AG08396 (cell line): ENCODE results near the gene ZNF646.

Experiments
- DNase-seq: peaks from one replicate; pipeline ENCODE4 v3.0.0; 2012; ENCODE audit warnings: low spot score, mixed read lengths

Gene ZNF646, protein sequence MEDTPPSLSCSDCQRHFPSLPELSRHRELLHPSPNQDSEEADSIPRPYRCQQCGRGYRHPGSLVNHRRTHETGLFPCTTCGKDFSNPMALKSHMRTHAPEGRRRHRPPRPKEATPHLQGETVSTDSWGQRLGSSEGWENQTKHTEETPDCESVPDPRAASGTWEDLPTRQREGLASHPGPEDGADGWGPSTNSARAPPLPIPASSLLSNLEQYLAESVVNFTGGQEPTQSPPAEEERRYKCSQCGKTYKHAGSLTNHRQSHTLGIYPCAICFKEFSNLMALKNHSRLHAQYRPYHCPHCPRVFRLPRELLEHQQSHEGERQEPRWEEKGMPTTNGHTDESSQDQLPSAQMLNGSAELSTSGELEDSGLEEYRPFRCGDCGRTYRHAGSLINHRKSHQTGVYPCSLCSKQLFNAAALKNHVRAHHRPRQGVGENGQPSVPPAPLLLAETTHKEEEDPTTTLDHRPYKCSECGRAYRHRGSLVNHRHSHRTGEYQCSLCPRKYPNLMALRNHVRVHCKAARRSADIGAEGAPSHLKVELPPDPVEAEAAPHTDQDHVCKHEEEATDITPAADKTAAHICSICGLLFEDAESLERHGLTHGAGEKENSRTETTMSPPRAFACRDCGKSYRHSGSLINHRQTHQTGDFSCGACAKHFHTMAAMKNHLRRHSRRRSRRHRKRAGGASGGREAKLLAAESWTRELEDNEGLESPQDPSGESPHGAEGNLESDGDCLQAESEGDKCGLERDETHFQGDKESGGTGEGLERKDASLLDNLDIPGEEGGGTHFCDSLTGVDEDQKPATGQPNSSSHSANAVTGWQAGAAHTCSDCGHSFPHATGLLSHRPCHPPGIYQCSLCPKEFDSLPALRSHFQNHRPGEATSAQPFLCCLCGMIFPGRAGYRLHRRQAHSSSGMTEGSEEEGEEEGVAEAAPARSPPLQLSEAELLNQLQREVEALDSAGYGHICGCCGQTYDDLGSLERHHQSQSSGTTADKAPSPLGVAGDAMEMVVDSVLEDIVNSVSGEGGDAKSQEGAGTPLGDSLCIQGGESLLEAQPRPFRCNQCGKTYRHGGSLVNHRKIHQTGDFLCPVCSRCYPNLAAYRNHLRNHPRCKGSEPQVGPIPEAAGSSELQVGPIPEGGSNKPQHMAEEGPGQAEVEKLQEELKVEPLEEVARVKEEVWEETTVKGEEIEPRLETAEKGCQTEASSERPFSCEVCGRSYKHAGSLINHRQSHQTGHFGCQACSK (N-terminal part only)

GRCh38 chr16:31073970-31074813 is at the start of gene ZNF646, which contains the start of gene ZNF668:
Gene ZNF646 (plus strand): TSS chr16:31074422. CDS start chr16:31076325, 1,903 bp downstream.
Gene ZNF668 (minus strand): TSS chr16:31074240. CDS start chr16:31064459, 9,781 bp downstream.
- peak; percentile 97 for DNase-seq

- no peak for DNase-seq
These were observed 48.9 kb upstream of the ZNF646 start for GRCh38 chr16:31025339-31025738.

GRCh38 chr16:31029272-31029671 is 45.0 kb upstream of the ZNF646 start:
- no peak for DNase-seq

DNA sequence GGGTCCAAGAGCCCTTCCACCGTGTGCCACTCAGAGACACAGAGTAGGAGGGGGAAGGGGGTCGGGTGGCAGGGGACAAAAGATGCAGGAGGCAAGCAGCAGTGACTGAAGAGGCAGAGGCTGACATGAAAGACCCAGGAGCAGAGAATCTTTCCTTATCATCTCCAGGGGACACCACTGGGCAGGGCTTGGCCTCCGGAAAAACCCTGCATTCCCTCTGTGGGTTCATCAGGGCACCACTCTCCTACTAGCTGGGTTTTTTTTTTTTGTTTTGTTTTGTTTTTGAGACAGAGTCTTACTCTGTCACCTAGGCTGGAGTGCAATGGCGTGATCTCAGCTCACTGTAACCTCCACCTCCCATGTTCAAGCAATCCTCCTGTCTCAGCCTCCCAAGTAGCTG is 42.9 kb upstream of the ZNF646 start:
- DNase-seq, result no peak

GRCh38 chr16:31032736-31033708 is 41.2 kb upstream of the ZNF646 start, which contains the start of gene STX4:
Gene STX4 (plus strand): TSS chr16:31033558. CDS start chr16:31033806, 248 bp downstream.
- DNase-seq, result peak; percentile 95

- peak; percentile 98 for DNase-seq
These were observed 40.3 kb upstream of the ZNF646 start for GRCh38 chr16:31033709-31034492.

GRCh38 chr16:31036691-31037090 is 37.5 kb upstream of the ZNF646 start:
- no peak for DNase-seq

DNA sequence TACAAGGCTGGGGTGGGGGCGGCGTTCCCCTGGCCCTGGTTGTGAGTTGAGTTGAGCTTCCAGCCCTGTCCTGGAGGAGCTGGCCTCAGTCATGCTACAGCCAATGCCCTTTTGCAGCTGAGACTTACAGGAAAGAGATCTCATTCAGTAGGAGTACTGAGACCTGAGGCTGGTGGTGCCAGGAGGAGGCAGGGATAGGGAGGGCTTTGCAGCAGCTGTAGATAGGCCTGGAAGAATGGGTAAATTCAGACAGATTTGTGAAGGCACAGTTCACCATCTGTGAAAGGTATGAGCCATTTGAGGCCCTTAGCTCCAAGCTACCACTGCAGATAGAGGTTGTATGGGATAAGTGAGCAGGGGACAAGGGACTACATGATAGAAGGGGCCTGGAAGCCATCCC is 35.2 kb upstream of the ZNF646 start:
- DNase-seq, result no peak

- DNase-seq, result no peak
These were observed 31.4 kb upstream of the ZNF646 start for GRCh38 chr16:31042866-31043265.

DNA sequence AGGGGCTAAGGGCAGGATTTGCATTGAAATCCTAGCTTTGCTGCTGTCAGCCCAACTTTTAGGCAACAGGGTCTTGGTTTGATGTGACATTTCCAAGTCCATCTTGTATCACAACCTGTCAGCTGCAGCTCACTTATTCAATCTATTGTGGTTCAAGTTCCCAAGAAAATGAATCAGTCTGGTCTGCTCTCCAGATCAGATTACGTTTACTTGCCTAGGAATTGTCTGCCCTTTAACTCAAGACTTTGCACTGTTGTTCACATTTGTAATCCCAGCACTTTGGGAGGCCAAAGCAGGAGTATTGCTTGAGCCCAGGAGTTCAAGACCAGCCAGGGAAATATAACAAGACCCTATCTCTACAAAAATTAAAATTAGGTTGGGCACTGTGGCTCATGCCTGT is 30.9 kb upstream of the ZNF646 start:
- no peak for DNase-seq

DNA sequence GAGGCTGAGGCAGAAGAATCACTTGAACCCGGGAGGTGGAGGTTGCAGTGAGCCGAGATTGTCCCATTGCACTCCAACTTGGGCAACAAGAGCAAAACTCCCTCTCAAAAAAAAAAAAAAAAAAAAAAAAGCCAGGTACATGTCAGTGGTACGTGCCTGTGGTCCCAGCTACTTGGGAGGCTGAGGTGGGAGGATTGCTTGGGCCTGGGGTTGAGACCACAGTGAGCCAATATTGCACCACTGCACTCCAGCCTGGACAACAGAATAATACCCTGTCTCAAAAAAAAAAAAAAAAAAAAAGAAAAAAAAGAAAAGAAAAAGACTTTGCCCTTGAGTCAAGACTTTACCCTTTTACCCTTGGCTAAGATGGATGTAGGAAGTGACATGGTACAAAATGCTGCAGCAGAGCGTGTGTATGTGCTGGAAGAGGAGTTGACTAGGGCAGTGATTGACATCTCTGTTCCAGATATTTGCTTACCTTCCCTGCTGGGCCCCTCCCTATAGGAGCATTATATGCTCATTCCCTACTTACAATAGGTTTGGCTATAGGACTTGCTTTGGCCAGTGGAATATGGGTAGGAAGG is 30.2 kb upstream of the ZNF646 start:
- DNase-seq, result no peak

DNA sequence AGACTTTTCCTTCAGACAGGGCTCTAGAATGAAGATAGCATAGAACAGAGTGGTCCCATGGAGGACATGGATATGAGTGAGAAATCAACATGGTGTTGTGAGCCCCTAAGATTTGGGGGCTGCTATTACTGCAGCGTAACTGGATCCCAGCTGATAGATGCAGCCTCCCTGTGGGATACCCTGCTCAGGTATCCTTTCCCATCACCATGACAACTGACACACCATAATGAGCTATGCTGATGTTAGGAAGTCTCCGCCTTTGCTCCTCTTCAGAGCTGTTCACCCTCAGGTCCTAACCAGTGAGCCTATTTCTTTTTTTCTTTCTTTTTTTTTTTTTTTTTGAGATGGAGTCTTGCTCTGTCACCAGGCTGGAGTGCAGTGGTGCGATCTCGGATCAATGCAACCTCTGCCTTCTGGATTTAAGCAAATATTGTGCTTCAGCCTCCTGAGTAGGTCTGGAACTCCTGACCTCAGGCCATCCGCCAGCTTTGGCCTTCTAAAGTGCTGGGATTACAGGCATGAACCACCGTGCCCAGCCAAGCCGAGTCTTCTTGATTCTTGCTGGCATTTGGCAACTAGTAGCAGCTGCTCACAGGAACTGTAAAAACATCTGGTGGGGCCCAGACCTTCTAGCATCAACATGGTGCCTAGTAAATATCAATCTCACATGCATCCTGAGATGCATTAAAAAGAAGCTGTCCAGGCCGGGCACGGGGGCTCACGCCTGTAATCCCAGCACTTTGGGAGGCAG is 23.8 kb upstream of the ZNF646 start:
- DNase-seq, result no peak

GRCh38 chr16:31052114-31052513 is 22.1 kb upstream of the ZNF646 start:
- DNase-seq, result peak; percentile 93

- no peak for DNase-seq
These were observed 18.6 kb upstream of the ZNF646 start for GRCh38 chr16:31055613-31056012.

- DNase-seq, result no peak
These were observed 13.0 kb upstream of the ZNF646 start for GRCh38 chr16:31061126-31061812.

GRCh38 chr16:31061813-31062440 is 12.3 kb upstream of the ZNF646 start:
- DNase-seq, result no peak

- no peak for DNase-seq
These were observed 10.8 kb upstream of the ZNF646 start for GRCh38 chr16:31063495-31063842.
